ENCODE measurements around the gene RNF214. TPM values are rescaled to one million over a fixed set of nuclear protein-coding genes. Genes with fewer than 3 reads are reported as not detected.

RNF214 gene
- total and polyA plus RNA-seq, 2 of the 4 experiments (the other 2 are of a cell fraction) = 7.9 to 14.8 TPM

- peaks cover 64% of the 10 kb centered on the region for H3K36me3 ChIP-seq (ENCODE audit: control insufficient read depth, insufficient read depth, low read length)
- H3K4me1 ChIP-seq (ENCODE audit: control insufficient read depth, insufficient read depth, low read length) = no peaks in the 10 kb centered on the region
- dilution Hi-C loops (cut with HindIII; ENCODE audit: low sequenced_read_pairs, unreplicated experiment) (no loop called here), intact Hi-C loops (cut with micrococcal nuclease) (no loop called here), in situ Hi-C loops (cut with MboI; ENCODE audit: low sequenced_read_pairs) (no loop called here)
- no peaks in the 10 kb centered on the region; the same call in 1 of the 2 replicates for H4K20me1 ChIP-seq (ENCODE audit: insufficient read depth, low read length)
- CTCF ChIA-PET = no interaction called here
- no peak overlapping the region for H3K14ac ChIP-seq (replicated peaks; ENCODE audit: low read depth, low read length)
- no peak overlapping the region for H4K8ac ChIP-seq (ENCODE audit: low read depth in 2 of 2, low read length in 2 of 2)
- H3K27ac ChIP-seq (ENCODE audit: insufficient read depth, low read length) = no peak overlapping the region
- H2BK120ac ChIP-seq (ENCODE audit: low read depth, low read length) = no peak overlapping the region
- BruUV-seq (replicated peaks) = no TSS peak
- WGBS, 2 experiments (ENCODE audit: extremely low coverage in 2 of 2, insufficient read length in 1 of 2) = no CpG with 5 or more reads among the region's 4 CpGs
- peaks cover 2% of the 10 kb centered on the region in 2 experiments; a peak in 3 of 4 replicates for H3K79me1 ChIP-seq (ENCODE audit: low read depth in 1 of 2, low read length in 2 of 2)
- TF ChIP-seq POLR2A (IDR thresholded peaks at IDR 0.05; ENCODE audit: low read depth, low read length) = no peak
- no peak for TF ChIP-seq MAFK (IDR thresholded peaks at IDR 0.05; ENCODE audit: low read depth, low read length)
- TF ChIP-seq CTCF (conservative IDR thresholded peaks at IDR 0.05; ENCODE audit: low read depth, low read length) = no peak
- TF ChIP-seq CHD1 (IDR thresholded peaks at IDR 0.05; ENCODE audit: low read depth, low read length) = no peak
- H4K5ac ChIP-seq (ENCODE audit: low read depth, low read length) = no peak overlapping the region
- H2BK20ac ChIP-seq (ENCODE audit: low read depth, low read length) = no peak overlapping the region
- no peak overlapping the region for H3K9ac ChIP-seq (ENCODE audit: low read depth, low read length)
- H2BK5ac ChIP-seq (ENCODE audit: low read depth, low read length, poor library complexity, severe bottlenecking) = no peak overlapping the region
- no peak overlapping the region for H3K23ac ChIP-seq (ENCODE audit: low read depth, low read length)
- POLR2A ChIA-PET (ENCODE audit: unreplicated experiment) = no interaction called here
- no peak for DNase-seq
- no peak overlapping the region for H3K4ac ChIP-seq (ENCODE audit: low read depth, low read length)
- H3K9me3 ChIP-seq (ENCODE audit: control insufficient read depth, insufficient read depth, low read length) = no peaks in the 10 kb centered on the region
- no peak overlapping the region for H2AK9ac ChIP-seq (replicated peaks; ENCODE audit: low read depth, low read length, poor library complexity)
- no peaks in the 10 kb centered on the region for H3K27me3 ChIP-seq (ENCODE audit: control insufficient read depth, insufficient read depth, low read length)
- no peak overlapping the region for H2AK5ac ChIP-seq (ENCODE audit: low read depth, low read length)
- H2BK15ac ChIP-seq (ENCODE audit: low read depth, low read length) = no peak overlapping the region
- no peak overlapping the region for H4K91ac ChIP-seq (ENCODE audit: insufficient read depth, low read depth, low read length)
- ATAC-seq (ENCODE audit: low read depth) = no peak
- no peaks in the 10 kb centered on the region for H3K9me1 ChIP-seq (ENCODE audit: insufficient read depth, low read length)
- no peak overlapping the region for H3K18ac ChIP-seq (ENCODE audit: low read depth, low read length)
- no peak overlapping the region for H2AFZ ChIP-seq (replicated peaks; ENCODE audit: low read length, poor library complexity)
- no peak overlapping the region for H3K56ac ChIP-seq (ENCODE audit: extremely low read depth, insufficient read depth, low read length)
- no peak overlapping the region for H3K4me3 ChIP-seq (ENCODE audit: insufficient read depth, low read depth, low read length)
- no peak overlapping the region for H3K4me2 ChIP-seq (ENCODE audit: low read depth, low read length)
These were observed 46.1 kb upstream of the RNF214 start for GRCh38 chr11:117186431-117186761.
